GM23338 (cell line): ENCODE data around the gene SEL1L2. TPM values are rescaled to one million over a fixed set of nuclear protein-coding genes. Genes with fewer than 3 reads are reported as not detected.

ENCODE experiments used
- ATAC-seq: fragments of 200-7000 bp; cut with Tn5 transposase; 3 replicates; pipeline ENCODE4 v1.9.1; 2020
- DNase-seq: peaks from one replicate; pipeline ENCODE4 v3.0.0-alpha.2; 2015; ENCODE audit warnings: low spot score
- H2AFZ ChIP-seq: fragments of 200-600 bp; sonication (generic); 2 replicates; pipeline ENCODE4 v1.8.0; 2016; ENCODE audit warnings: antibody characterized with exemption, mild to moderate bottlenecking, moderate library complexity
- H3F3A ChIP-seq: fragments of 200-600 bp; sonication (generic); replicated peaks from 2 replicates; pipeline ENCODE4 v1.8.0; 2017; ENCODE audit warnings: antibody characterized with exemption, mixed run types, low read depth
- H3K27ac ChIP-seq: fragments of 200-600 bp; sonication (generic); 2 replicates; pipeline ENCODE4 v1.6.1; 2016; ENCODE audit warnings: low read depth
- H3K27me3 ChIP-seq: fragments of 200-600 bp; sonication (generic); 2 replicates; pipeline ENCODE4 v1.8.0; 2016; ENCODE audit warnings: mild to moderate bottlenecking, mixed run types, moderate library complexity; ENCODE audit not compliant: insufficient read depth
- H3K36me3 ChIP-seq: fragments of 200-600 bp; sonication (generic); 2 replicates; pipeline ENCODE4 v1.8.0; 2016; ENCODE audit warnings: mild to moderate bottlenecking; ENCODE audit not compliant: insufficient read depth
- H3K4me1 ChIP-seq: fragments of 200-600 bp; sonication (generic); 2 replicates; pipeline ENCODE4 v1.8.0; 2016; ENCODE audit warnings: mild to moderate bottlenecking, moderate library complexity; ENCODE audit not compliant: insufficient read depth
- H3K4me2 ChIP-seq: fragments of 200-600 bp; sonication (generic); 2 replicates; pipeline ENCODE4 v1.7.1; 2017; ENCODE audit warnings: mixed run types
- H3K4me3 ChIP-seq: fragments of 200-600 bp; sonication (generic); 2 replicates; pipeline ENCODE4 v1.6.1; 2016; ENCODE audit warnings: mixed run types
- H3K79me2 ChIP-seq: fragments of 200-600 bp; sonication (generic); replicated peaks from 2 replicates; pipeline ENCODE4 v1.8.0; 2017; ENCODE audit warnings: mild to moderate bottlenecking; ENCODE audit not compliant: insufficient read depth
- H3K9me2 ChIP-seq: fragments of 200-600 bp; sonication (generic); 2 replicates; pipeline ENCODE4 v1.8.0; 2017; ENCODE audit not compliant: insufficient read depth
- H4K20me1 ChIP-seq: fragments of 200-600 bp; sonication (generic); replicated peaks from 2 replicates; pipeline ENCODE4 v1.8.0; 2017; ENCODE audit warnings: mild to moderate bottlenecking; ENCODE audit not compliant: insufficient read depth
- H3K27ac Mint-ChIP-seq: 2 replicates; pipeline ENCODE4 v1.8.0; 2020; ENCODE audit warnings: inconsistent platforms, mild to moderate bottlenecking, moderate library complexity, mixed read lengths
- H3K27me3 Mint-ChIP-seq: 3 replicates; pipeline ENCODE4 v1.8.0; 2022; ENCODE audit warnings: low read depth, mild to moderate bottlenecking, moderate library complexity, mixed read lengths, inconsistent platforms; ENCODE audit not compliant: insufficient read depth, poor library complexity
- H3K36me3 Mint-ChIP-seq: 3 replicates; pipeline ENCODE4 v1.8.0; 2021; ENCODE audit warnings: low read depth, mild to moderate bottlenecking, inconsistent platforms, moderate library complexity, mixed read lengths
- H3K4me1 Mint-ChIP-seq: 3 replicates; pipeline ENCODE4 v1.8.0; 2020; ENCODE audit warnings: mild to moderate bottlenecking, inconsistent platforms, mixed read lengths
- H3K4me3 Mint-ChIP-seq: 3 replicates; pipeline ENCODE4 v1.8.0; 2021; ENCODE audit warnings: moderate library complexity, mild to moderate bottlenecking, inconsistent platforms, mixed read lengths
- H3K9me3 Mint-ChIP-seq: 3 replicates; pipeline ENCODE4 v1.8.0; 2020; ENCODE audit warnings: moderate library complexity, mild to moderate bottlenecking, inconsistent platforms, mixed read lengths
- CREB1 ChIP-seq: fragments of 250-450 bp; sonication (Bioruptor Pico); IDR thresholded peaks from 2 replicates; pipeline ENCODE4 v1.5.0; 2020; ENCODE audit warnings: low read depth, mild to moderate bottlenecking, moderate library complexity
- EZH2 ChIP-seq: fragments of 200-600 bp; sonication (generic); IDR thresholded peaks from one replicate; pipeline ENCODE4 v1.8.0; 2017; ENCODE audit warnings: antibody characterized with exemption, mild to moderate bottlenecking, low read depth; ENCODE audit not compliant: unreplicated experiment
- EZH2phosphoT487 ChIP-seq: fragments of 200-600 bp; sonication (generic); IDR thresholded peaks from one replicate; pipeline ENCODE4 v1.8.1; 2018; ENCODE audit warnings: antibody characterized with exemption; ENCODE audit not compliant: unreplicated experiment
- JUNB ChIP-seq: IDR thresholded peaks from one replicate; pipeline ENCODE4 v1.6.1; 2016; ENCODE audit warnings: antibody characterized with exemption; ENCODE audit not compliant: unreplicated experiment
- NANOG ChIP-seq: IDR thresholded peaks from 2 replicates; pipeline ENCODE4 v1.6.1; 2016; ENCODE audit warnings: antibody characterized with exemption, borderline replicate concordance
- POLR2AphosphoS5 ChIP-seq: IDR thresholded peaks from 2 replicates; pipeline ENCODE4 v1.6.1; 2016; ENCODE audit warnings: antibody characterized with exemption, low read depth
- STAT1 ChIP-seq: IDR thresholded peaks from one replicate; pipeline ENCODE4 v1.6.1; 2016; ENCODE audit warnings: antibody characterized with exemption; ENCODE audit not compliant: unreplicated experiment
- ZNF114 ChIP-seq: fragments of 250-450 bp; sonication (Bioruptor Pico); IDR thresholded peaks from 2 replicates; pipeline ENCODE4 v1.5.0; 2020; ENCODE audit warnings: mild to moderate bottlenecking, moderate library complexity
- ZNF331 ChIP-seq: fragments of 250-450 bp; sonication (Bioruptor Pico); IDR thresholded peaks from 2 replicates; pipeline ENCODE4 v1.5.0; 2020; ENCODE audit warnings: low read depth, mild to moderate bottlenecking, moderate library complexity
- polyA plus RNA-seq: library from polyadenylated mRNA; unstranded; fragments of >200 nt; fragmentation: Nextera tagmentation; extraction: Ambion mirVana; gene quantifications from 2 replicates; pipeline ENCODE4 v1.2.1, GENCODE V29; 2016
- total RNA-seq: library from RNA; depleted of rRNA; stranded (reverse); fragments of >200 nt; shearing (Covaris generic); gene quantifications from 2 replicates; pipeline ENCODE4 v1.2.3, GENCODE V29; 2014
- TF ChIP-seq, protein P1 (sequence below): IDR thresholded peaks from 2 replicates; pipeline ENCODE4 v1.6.1; 2016; ENCODE audit warnings: antibody characterized with exemption
- TF ChIP-seq, protein P2 (sequence below): IDR thresholded peaks from one replicate; pipeline ENCODE4 v1.6.1; 2018; ENCODE audit warnings: antibody characterized with exemption; ENCODE audit not compliant: unreplicated experiment
- TF ChIP-seq, protein P3 (sequence below): fragments of 250-450 bp; sonication (Bioruptor Pico); IDR thresholded peaks from 2 replicates; pipeline ENCODE4 v1.5.0; 2020; ENCODE audit warnings: mild to moderate bottlenecking, moderate library complexity
- TF ChIP-seq, protein P4 (sequence below), 2 experiments: fragments of 200-600 bp in 1 of 2; sonication (generic) in 1 of 2; conservative IDR thresholded peaks; 2 replicates each; pipeline versions ENCODE4 v1.5.1 to v1.6.1; 2016 to 2017; ENCODE audit warnings: antibody characterized with exemption in 2 of 2, low read depth in 2 of 2, mild to moderate bottlenecking in 2 of 2, moderate library complexity in 1 of 2

Gene SEL1L2
- total and polyA plus RNA-seq, 2 experiments from 2014 or later: not detected

DNA sequence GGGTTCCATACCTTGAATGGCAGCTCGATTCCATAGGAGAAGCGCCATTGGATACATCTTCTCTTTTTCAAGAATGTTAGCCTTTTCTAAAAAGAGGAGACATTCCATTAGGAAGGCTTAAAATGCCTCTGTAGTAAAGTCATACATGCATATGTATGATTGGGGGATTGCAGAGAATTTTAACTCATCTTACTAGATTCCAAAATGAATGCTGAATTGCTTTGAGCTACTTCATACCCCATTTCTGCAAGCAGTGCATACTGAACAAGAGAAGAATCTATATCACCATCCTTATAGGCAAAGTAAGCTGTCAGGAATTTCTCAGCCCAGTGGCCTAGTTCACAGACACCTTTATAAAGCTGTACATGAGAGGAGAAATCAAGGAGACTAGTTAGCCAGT is 125.3 kb downstream of the SEL1L2 start:
- no peak overlapping the region for H3K4me2 ChIP-seq
- H2AFZ ChIP-seq: no peak overlapping the region
- no peaks in the 10 kb centered on the region for H3K79me2 ChIP-seq
- Mint-ChIP-seq H3K4me1 (peaks cover 3% of the 10 kb centered on the region; the same call in 2 of the 3 replicates), H3K27me3 (no peaks in the 10 kb centered on the region), H3K4me3 (no peak overlapping the region), H3K36me3 (no peaks in the 10 kb centered on the region), H3K9me3 (no peaks in the 10 kb centered on the region), H3K27ac (no peak overlapping the region)
- H3F3A ChIP-seq: no peaks in the 10 kb centered on the region
- no peak overlapping the region for H3K27ac ChIP-seq
- H4K20me1 ChIP-seq: no peaks in the 10 kb centered on the region
- no peak for DNase-seq
- H3K27me3 ChIP-seq: no peaks in the 10 kb centered on the region
- no peaks in the 10 kb centered on the region for H3K36me3 ChIP-seq
- H3K4me3 ChIP-seq: no peak overlapping the region
- TF ChIP-seq ZNF114 (CRISPR knock-in tag) (no peak), CREB1 (CRISPR knock-in tag) (no peak), NANOG (no peak), STAT1 (no peak), EZH2 (no peak), ZNF331 (no peak), EZH2phosphoT487 (no peak), JUNB (no peak), POLR2AphosphoS5 (no peak)
- TF ChIP-seq, protein P1, sequence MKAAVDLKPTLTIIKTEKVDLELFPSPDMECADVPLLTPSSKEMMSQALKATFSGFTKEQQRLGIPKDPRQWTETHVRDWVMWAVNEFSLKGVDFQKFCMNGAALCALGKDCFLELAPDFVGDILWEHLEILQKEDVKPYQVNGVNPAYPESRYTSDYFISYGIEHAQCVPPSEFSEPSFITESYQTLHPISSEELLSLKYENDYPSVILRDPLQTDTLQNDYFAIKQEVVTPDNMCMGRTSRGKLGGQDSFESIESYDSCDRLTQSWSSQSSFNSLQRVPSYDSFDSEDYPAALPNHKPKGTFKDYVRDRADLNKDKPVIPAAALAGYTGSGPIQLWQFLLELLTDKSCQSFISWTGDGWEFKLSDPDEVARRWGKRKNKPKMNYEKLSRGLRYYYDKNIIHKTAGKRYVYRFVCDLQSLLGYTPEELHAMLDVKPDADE: no peak
- TF ChIP-seq, protein P2, sequence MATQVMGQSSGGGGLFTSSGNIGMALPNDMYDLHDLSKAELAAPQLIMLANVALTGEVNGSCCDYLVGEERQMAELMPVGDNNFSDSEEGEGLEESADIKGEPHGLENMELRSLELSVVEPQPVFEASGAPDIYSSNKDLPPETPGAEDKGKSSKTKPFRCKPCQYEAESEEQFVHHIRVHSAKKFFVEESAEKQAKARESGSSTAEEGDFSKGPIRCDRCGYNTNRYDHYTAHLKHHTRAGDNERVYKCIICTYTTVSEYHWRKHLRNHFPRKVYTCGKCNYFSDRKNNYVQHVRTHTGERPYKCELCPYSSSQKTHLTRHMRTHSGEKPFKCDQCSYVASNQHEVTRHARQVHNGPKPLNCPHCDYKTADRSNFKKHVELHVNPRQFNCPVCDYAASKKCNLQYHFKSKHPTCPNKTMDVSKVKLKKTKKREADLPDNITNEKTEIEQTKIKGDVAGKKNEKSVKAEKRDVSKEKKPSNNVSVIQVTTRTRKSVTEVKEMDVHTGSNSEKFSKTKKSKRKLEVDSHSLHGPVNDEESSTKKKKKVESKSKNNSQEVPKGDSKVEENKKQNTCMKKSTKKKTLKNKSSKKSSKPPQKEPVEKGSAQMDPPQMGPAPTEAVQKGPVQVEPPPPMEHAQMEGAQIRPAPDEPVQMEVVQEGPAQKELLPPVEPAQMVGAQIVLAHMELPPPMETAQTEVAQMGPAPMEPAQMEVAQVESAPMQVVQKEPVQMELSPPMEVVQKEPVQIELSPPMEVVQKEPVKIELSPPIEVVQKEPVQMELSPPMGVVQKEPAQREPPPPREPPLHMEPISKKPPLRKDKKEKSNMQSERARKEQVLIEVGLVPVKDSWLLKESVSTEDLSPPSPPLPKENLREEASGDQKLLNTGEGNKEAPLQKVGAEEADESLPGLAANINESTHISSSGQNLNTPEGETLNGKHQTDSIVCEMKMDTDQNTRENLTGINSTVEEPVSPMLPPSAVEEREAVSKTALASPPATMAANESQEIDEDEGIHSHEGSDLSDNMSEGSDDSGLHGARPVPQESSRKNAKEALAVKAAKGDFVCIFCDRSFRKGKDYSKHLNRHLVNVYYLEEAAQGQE: no peak
- TF ChIP-seq, protein P3, sequence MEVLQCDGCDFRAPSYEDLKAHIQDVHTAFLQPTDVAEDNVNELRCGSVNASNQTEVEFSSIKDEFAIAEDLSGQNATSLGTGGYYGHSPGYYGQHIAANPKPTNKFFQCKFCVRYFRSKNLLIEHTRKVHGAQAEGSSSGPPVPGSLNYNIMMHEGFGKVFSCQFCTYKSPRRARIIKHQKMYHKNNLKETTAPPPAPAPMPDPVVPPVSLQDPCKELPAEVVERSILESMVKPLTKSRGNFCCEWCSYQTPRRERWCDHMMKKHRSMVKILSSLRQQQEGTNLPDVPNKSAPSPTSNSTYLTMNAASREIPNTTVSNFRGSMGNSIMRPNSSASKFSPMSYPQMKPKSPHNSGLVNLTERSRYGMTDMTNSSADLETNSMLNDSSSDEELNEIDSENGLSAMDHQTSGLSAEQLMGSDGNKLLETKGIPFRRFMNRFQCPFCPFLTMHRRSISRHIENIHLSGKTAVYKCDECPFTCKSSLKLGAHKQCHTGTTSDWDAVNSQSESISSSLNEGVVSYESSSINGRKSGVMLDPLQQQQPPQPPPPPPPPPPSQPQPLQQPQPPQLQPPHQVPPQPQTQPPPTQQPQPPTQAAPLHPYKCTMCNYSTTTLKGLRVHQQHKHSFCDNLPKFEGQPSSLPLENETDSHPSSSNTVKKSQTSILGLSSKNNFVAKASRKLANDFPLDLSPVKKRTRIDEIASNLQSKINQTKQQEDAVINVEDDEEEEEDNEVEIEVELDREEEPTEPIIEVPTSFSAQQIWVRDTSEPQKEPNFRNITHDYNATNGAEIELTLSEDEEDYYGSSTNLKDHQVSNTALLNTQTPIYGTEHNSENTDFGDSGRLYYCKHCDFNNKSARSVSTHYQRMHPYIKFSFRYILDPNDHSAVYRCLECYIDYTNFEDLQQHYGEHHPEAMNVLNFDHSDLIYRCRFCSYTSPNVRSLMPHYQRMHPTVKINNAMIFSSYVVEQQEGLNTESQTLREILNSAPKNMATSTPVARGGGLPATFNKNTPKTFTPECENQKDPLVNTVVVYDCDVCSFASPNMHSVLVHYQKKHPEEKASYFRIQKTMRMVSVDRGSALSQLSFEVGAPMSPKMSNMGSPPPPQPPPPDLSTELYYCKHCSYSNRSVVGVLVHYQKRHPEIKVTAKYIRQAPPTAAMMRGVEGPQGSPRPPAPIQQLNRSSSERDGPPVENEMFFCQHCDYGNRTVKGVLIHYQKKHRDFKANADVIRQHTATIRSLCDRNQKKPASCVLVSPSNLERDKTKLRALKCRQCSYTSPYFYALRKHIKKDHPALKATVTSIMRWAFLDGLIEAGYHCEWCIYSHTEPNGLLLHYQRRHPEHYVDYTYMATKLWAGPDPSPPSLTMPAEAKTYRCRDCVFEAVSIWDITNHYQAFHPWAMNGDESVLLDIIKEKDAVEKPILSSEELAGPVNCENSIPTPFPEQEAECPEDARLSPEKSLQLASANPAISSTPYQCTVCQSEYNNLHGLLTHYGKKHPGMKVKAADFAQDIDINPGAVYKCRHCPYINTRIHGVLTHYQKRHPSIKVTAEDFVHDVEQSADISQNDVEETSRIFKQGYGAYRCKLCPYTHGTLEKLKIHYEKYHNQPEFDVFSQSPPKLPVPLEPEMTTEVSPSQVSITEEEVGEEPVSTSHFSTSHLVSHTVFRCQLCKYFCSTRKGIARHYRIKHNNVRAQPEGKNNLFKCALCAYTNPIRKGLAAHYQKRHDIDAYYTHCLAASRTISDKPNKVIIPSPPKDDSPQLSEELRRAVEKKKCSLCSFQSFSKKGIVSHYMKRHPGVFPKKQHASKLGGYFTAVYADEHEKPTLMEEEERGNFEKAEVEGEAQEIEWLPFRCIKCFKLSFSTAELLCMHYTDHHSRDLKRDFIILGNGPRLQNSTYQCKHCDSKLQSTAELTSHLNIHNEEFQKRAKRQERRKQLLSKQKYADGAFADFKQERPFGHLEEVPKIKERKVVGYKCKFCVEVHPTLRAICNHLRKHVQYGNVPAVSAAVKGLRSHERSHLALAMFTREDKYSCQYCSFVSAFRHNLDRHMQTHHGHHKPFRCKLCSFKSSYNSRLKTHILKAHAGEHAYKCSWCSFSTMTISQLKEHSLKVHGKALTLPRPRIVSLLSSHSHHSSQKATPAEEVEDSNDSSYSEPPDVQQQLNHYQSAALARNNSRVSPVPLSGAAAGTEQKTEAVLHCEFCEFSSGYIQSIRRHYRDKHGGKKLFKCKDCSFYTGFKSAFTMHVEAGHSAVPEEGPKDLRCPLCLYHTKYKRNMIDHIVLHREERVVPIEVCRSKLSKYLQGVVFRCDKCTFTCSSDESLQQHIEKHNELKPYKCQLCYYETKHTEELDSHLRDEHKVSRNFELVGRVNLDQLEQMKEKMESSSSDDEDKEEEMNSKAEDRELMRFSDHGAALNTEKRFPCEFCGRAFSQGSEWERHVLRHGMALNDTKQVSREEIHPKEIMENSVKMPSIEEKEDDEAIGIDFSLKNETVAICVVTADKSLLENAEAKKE: no peak
- TF ChIP-seq, protein P4, sequence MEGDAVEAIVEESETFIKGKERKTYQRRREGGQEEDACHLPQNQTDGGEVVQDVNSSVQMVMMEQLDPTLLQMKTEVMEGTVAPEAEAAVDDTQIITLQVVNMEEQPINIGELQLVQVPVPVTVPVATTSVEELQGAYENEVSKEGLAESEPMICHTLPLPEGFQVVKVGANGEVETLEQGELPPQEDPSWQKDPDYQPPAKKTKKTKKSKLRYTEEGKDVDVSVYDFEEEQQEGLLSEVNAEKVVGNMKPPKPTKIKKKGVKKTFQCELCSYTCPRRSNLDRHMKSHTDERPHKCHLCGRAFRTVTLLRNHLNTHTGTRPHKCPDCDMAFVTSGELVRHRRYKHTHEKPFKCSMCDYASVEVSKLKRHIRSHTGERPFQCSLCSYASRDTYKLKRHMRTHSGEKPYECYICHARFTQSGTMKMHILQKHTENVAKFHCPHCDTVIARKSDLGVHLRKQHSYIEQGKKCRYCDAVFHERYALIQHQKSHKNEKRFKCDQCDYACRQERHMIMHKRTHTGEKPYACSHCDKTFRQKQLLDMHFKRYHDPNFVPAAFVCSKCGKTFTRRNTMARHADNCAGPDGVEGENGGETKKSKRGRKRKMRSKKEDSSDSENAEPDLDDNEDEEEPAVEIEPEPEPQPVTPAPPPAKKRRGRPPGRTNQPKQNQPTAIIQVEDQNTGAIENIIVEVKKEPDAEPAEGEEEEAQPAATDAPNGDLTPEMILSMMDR (conservative IDR thresholded peaks at IDR 0.05; ENCODE audit: low read depth in 2 of 2): no peak
- H3K4me1 ChIP-seq: peaks cover 12% of the 10 kb centered on the region
- peaks cover 23% of the 10 kb centered on the region for H3K9me2 ChIP-seq
- no peak for ATAC-seq
